DND-41 (cell line): ENCODE measurements around the gene RSPH9.

Experiments used
- ATAC-seq: fragments of 200-7000 bp; cut with Tn5 transposase; 3 replicates; pipeline ENCODE4 v1.9.1; 2021; ENCODE audit warnings: low read depth; ENCODE audit not compliant: insufficient read depth
- DNase-seq: peaks from one replicate; pipeline ENCODE4 v3.0.0-alpha.2; 2020
- H2AFZ ChIP-seq: 2 replicates; pipeline ENCODE4 v1.6.0; 2012; ENCODE audit warnings: low read depth, low read length
- H3K27ac ChIP-seq: 2 replicates; pipeline ENCODE4 v1.5.1; 2012; ENCODE audit warnings: low read length, inconsistent platforms
- H3K27me3 ChIP-seq: fragments of 200-600 bp; sonication (generic); 2 replicates; pipeline ENCODE4 v1.6.0; 2012; ENCODE audit warnings: low read length, mild to moderate bottlenecking, inconsistent platforms; ENCODE audit not compliant: insufficient read depth, poor library complexity
- H3K36me3 ChIP-seq: 2 replicates; pipeline ENCODE4 v1.5.1; 2012; ENCODE audit warnings: low read length, inconsistent platforms; ENCODE audit not compliant: insufficient read depth
- H3K4me1 ChIP-seq: 2 replicates; pipeline ENCODE4 v1.5.1; 2012; ENCODE audit warnings: mild to moderate bottlenecking, low read length; ENCODE audit not compliant: insufficient read depth
- H3K4me2 ChIP-seq: 2 replicates; pipeline ENCODE4 v1.6.0; 2012; ENCODE audit warnings: mild to moderate bottlenecking, moderate library complexity, low read length, inconsistent platforms; ENCODE audit not compliant: insufficient read depth
- H3K4me3 ChIP-seq, 2 experiments: fragments of 200-600 bp in 1 of 2; shearing (Covaris generic) in 1 of 2; 2 replicates each; pipeline ENCODE4 v1.5.1; 2012 to 2016; ENCODE audit warnings: inconsistent platforms in 2 of 2, low read length in 2 of 2, mild to moderate bottlenecking in 2 of 2, low read depth in 1 of 2, moderate library complexity in 1 of 2
- H3K79me2 ChIP-seq: 2 replicates; pipeline ENCODE4 v1.6.0; 2012; ENCODE audit warnings: low read length, inconsistent platforms; ENCODE audit not compliant: insufficient read depth
- H3K9ac ChIP-seq: 2 replicates; pipeline ENCODE4 v1.6.0; 2012; ENCODE audit warnings: low read depth, mild to moderate bottlenecking, inconsistent platforms, low read length, moderate library complexity
- H3K9me3 ChIP-seq: 2 replicates; pipeline ENCODE4 v1.5.1; 2012; ENCODE audit warnings: low read length, moderate library complexity, mild to moderate bottlenecking, inconsistent platforms; ENCODE audit not compliant: insufficient read depth, severe bottlenecking
- H4K20me1 ChIP-seq: 2 replicates; pipeline ENCODE4 v1.6.0; 2012; ENCODE audit warnings: low read length; ENCODE audit not compliant: insufficient read depth
- EZH2 ChIP-seq: IDR thresholded peaks from 3 replicates; pipeline ENCODE4 v1.6.1; 2012; ENCODE audit warnings: borderline replicate concordance, low read depth, mild to moderate bottlenecking, moderate library complexity, low read length, inconsistent platforms; ENCODE audit not compliant: severe bottlenecking
- TF ChIP-seq, protein P1 (sequence below): IDR thresholded peaks from 2 replicates; pipeline ENCODE4 v1.5.1; 2012; ENCODE audit warnings: borderline replicate concordance, low read length, moderate library complexity, mild to moderate bottlenecking; ENCODE audit not compliant: poor library complexity, severe bottlenecking; ENCODE audit errors: extremely low read depth

The RSPH9 gene

DNA sequence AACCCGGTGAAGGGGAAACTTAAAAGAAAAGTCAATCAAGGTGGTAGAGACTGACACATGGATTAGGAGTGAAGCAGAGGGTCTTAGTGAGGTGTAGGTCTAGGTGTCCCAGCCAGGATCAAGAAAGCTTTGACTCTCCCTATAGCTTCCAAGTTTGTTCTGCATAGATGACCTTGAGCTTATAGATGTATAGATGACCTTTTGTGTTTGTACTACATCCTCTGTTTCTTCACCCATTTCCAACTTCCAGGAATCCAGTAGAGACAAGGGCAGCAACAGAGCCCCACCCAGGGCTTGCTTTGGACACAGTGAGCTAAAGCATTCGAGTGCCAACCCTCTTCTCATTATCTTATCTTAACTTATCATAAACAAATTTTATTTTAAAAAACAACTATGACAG, 44.6 kb downstream of the RSPH9 start:
- Histone ChIP-seq H3K4me3 (no peak overlapping the region), H3K9me3 (no peaks in the 10 kb centered on the region), H3K4me1 (peaks cover 30% of the 10 kb centered on the region), H3K79me2 (peaks cover 36% of the 10 kb centered on the region), H3K36me3 (no peaks in the 10 kb centered on the region), H2AFZ (no peak overlapping the region), H3K27ac (no peak overlapping the region), H4K20me1 (peaks cover 4% of the 10 kb centered on the region; the same call in 1 of the 2 replicates), H3K27me3 (peaks cover 3% of the 10 kb centered on the region), H3K9ac (no peak overlapping the region), H3K4me2 (no peak overlapping the region)
- DNase-seq (no peak), ATAC-seq (no peak)
- no peak for TF ChIP-seq EZH2
- TF ChIP-seq, protein P1, sequence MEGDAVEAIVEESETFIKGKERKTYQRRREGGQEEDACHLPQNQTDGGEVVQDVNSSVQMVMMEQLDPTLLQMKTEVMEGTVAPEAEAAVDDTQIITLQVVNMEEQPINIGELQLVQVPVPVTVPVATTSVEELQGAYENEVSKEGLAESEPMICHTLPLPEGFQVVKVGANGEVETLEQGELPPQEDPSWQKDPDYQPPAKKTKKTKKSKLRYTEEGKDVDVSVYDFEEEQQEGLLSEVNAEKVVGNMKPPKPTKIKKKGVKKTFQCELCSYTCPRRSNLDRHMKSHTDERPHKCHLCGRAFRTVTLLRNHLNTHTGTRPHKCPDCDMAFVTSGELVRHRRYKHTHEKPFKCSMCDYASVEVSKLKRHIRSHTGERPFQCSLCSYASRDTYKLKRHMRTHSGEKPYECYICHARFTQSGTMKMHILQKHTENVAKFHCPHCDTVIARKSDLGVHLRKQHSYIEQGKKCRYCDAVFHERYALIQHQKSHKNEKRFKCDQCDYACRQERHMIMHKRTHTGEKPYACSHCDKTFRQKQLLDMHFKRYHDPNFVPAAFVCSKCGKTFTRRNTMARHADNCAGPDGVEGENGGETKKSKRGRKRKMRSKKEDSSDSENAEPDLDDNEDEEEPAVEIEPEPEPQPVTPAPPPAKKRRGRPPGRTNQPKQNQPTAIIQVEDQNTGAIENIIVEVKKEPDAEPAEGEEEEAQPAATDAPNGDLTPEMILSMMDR: no peak

DNA sequence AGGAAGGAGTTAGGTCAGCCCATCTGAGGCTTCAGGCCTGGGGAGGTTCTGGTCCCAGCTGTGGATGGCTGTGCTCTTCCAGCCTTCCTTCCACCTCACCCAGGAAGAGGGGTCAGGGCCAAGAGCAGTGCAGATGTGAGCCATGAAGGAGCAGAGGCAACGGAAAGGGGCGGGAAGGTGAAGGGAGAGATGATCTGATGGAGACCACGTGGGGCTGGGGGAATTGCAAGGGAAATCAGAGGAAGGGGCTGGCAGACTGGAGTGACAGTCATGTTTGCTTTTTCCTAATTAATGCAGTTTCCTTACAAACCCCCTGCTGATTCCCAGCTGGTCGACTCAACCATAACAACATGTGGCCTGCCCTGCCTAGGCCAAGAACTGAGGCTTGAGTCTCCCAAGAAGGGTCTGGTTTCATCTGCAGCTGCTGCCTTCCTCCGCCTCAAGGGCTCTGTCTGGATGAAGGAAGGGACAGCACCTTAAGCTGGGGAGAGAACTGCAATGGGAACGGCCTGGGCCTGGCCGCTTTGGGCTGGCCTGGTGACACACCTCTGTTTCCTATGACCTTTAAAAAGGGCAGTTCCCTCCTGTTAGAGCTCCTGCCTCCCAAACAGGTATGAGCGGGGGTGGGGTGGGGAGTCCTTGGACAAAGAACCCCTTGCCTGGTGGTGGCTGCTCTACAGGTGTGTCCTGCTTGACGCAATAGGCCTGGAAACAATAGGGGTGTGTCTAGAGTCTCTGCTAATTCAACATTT, 50.6 kb downstream of the RSPH9 start:
- H3K27ac ChIP-seq: no peak overlapping the region
- peaks cover 9% of the 10 kb centered on the region for H3K27me3 ChIP-seq
- no peaks in the 10 kb centered on the region for H3K9me3 ChIP-seq
- no peak overlapping the region for H3K4me3 ChIP-seq
- H2AFZ ChIP-seq: no peak overlapping the region
- DNase-seq (no peak), ATAC-seq (no peak)
- TF ChIP-seq, protein P1: no peak
- no peak for TF ChIP-seq EZH2
- no peaks in the 10 kb centered on the region for H3K79me2 ChIP-seq
- no peak overlapping the region for H3K9ac ChIP-seq
- no peaks in the 10 kb centered on the region for H3K4me1 ChIP-seq
- no peak overlapping the region for H3K4me2 ChIP-seq
- no peaks in the 10 kb centered on the region for H3K36me3 ChIP-seq
- no peaks in the 10 kb centered on the region for H4K20me1 ChIP-seq

DNA sequence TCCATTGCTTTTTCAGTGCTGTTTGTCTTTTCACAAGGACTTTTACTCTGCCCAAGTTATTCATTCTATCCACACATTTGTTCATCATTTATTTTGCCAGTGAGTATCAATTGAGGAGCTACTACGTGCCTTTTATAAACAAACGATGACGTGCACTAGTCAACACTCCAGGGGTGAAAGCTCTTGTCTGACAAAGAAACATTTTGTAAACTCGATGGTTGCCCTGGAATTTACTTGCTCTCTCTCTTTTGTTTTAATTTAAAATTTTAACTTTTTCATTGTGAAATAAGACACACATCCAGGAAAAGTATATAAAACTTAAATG, 51.1 kb downstream of the RSPH9 start:
- no peaks in the 10 kb centered on the region for H3K79me2 ChIP-seq
- H2AFZ ChIP-seq: no peak overlapping the region
- H3K27ac ChIP-seq: no peak overlapping the region
- no peaks in the 10 kb centered on the region for H4K20me1 ChIP-seq
- H3K9ac ChIP-seq: no peak overlapping the region
- DNase-seq (no peak), ATAC-seq (no peak)
- H3K4me2 ChIP-seq: no peak overlapping the region
- no peak for TF ChIP-seq EZH2
- TF ChIP-seq, protein P1: no peak
- no peaks in the 10 kb centered on the region for H3K36me3 ChIP-seq
- H3K9me3 ChIP-seq: no peaks in the 10 kb centered on the region
- H3K27me3 ChIP-seq: peaks cover 9% of the 10 kb centered on the region
- H3K4me1 ChIP-seq: no peaks in the 10 kb centered on the region
- no peak overlapping the region for H3K4me3 ChIP-seq
